ENCODE data around the gene MAD1L1.

DNA sequence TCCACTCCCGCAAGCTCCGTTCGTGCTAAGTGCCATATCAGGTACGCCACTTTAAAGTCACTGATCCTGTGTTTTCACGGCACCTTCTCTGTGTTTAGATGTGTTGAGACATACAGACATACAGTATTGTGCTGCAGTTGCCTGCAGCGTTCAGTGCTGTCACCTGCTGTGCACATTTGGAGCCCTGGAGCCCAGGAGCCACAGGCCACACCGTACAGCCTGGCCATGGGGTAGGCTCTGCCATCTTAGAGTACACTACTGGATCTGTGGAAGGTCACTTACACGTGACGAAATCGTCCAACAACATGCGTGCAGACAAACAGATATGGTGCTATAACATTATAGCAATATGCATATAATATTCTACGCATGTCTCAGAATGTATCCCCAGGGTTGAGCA, 451.4 kb downstream of the MAD1L1 start:
- no peak for TF ChIP-seq EZH2phosphoT487 (conservative IDR thresholded peaks at IDR 0.05; ENCODE audit: low read length)
- TF ChIP-seq, protein P1, sequence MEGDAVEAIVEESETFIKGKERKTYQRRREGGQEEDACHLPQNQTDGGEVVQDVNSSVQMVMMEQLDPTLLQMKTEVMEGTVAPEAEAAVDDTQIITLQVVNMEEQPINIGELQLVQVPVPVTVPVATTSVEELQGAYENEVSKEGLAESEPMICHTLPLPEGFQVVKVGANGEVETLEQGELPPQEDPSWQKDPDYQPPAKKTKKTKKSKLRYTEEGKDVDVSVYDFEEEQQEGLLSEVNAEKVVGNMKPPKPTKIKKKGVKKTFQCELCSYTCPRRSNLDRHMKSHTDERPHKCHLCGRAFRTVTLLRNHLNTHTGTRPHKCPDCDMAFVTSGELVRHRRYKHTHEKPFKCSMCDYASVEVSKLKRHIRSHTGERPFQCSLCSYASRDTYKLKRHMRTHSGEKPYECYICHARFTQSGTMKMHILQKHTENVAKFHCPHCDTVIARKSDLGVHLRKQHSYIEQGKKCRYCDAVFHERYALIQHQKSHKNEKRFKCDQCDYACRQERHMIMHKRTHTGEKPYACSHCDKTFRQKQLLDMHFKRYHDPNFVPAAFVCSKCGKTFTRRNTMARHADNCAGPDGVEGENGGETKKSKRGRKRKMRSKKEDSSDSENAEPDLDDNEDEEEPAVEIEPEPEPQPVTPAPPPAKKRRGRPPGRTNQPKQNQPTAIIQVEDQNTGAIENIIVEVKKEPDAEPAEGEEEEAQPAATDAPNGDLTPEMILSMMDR (IDR thresholded peaks at IDR 0.05; ENCODE audit: insufficient read depth, low read length, poor library complexity, severe bottlenecking) = no peak
